Transverse colon (tissue), 4 donors: ENCODE data around the gene MRPS11. TPM values are rescaled to one million over a fixed set of nuclear protein-coding genes. Genes with fewer than 3 reads are reported as not detected.

Experiments used
- DNase-seq: peaks from one replicate; pipeline ENCODE4 v3.0.0-alpha.2; 2019
- H3K27ac ChIP-seq, 4 donors: fragments of 200-600 bp; sonication (generic); 2 replicates each; pipeline ENCODE4 v1.5.1; 2016 to 2018; ENCODE audit warnings: inconsistent platforms in 4 of 4
- H3K27me3 ChIP-seq: fragments of 200-600 bp; sonication (generic); 2 replicates; pipeline ENCODE4 v1.5.1; 2017; ENCODE audit warnings: inconsistent platforms
- H3K36me3 ChIP-seq, 4 donors: fragments of 200-600 bp; sonication (generic); 2 replicates each; pipeline ENCODE4 v1.5.1; 2017 to 2019; ENCODE audit warnings: inconsistent platforms in 4 of 4
- H3K4me1 ChIP-seq, 4 donors: fragments of 200-600 bp; sonication (generic); 2 replicates each; pipeline ENCODE4 v1.5.1; 2017 to 2020; ENCODE audit warnings: inconsistent platforms in 4 of 4
- H3K4me3 ChIP-seq, 4 donors: fragments of 200-600 bp; sonication (generic); 1 replicate in 1 of 4; 2 replicates in 3 of 4; pipeline versions ENCODE4 v1.5.1 to v1.6.1; 2017 to 2019; ENCODE audit warnings: inconsistent platforms in 4 of 4
- H3K9me3 ChIP-seq, 2 donors: fragments of 200-600 bp; sonication (generic); 2 replicates each; pipeline ENCODE4 v1.5.1; 2017 to 2019; ENCODE audit warnings: inconsistent platforms in 2 of 2
- CTCF ChIP-seq, 5 experiments: fragments of 200-600 bp in 3 of 5; fragments of 450-650 bp in 2 of 5; sonication (generic) in 3 of 5; IDR thresholded peaks; 1 replicate in 2 of 5; 2 replicates in 3 of 5; pipeline ENCODE4 v1.5.1; 2016 to 2017; ENCODE audit warnings: antibody characterized with exemption in 5 of 5, inconsistent platforms in 3 of 5, mild to moderate bottlenecking in 2 of 5, moderate library complexity in 1 of 5
- EP300 ChIP-seq: sonication (generic); formaldehyde crosslinking; IDR thresholded peaks from one replicate; pipeline ENCODE4 v1.6.1; 2017; ENCODE audit warnings: antibody characterized with exemption, low read depth
- POLR2A ChIP-seq: fragments of 450-650 bp; IDR thresholded peaks from one replicate; pipeline ENCODE4 v1.6.1; 2016; ENCODE audit warnings: antibody characterized with exemption, mild to moderate bottlenecking, moderate library complexity
- POLR2AphosphoS5 ChIP-seq, 3 donors: sonication (generic); formaldehyde crosslinking; IDR thresholded peaks; one replicate each; pipeline ENCODE4 v1.6.1; 2016; ENCODE audit warnings: antibody characterized with exemption in 3 of 3
- WGBS, 2 donors: methylation state at CpG; one replicate each; pipeline ENCODE4 v1.1.5; 2018; ENCODE audit warnings: low coverage in 1 of 2; 5-methylcytosine and 5-hydroxymethylcytosine counted together
- in situ Hi-C, 4 donors: fragments of 200-750 bp; cut with MboI; loops; one replicate each; pipeline versions ENCODE4 v1.15.0 to v1.15.1; 2017; ENCODE audit warnings: low sequenced_read_pairs in 3 of 4, low pct_ligation_motif_present in 1 of 4, low pct_unique_long_range_greater_than_20kb in 1 of 4
- intact Hi-C: fragments of 100-400 bp; cut with DNase I; formaldehyde crosslinking; loops from one replicate; pipeline ENCODE4 v1.15.1; 2023; ENCODE audit warnings: low total_unique reads
- total RNA-seq, 4 donors: library from RNA; depleted of rRNA; stranded (reverse); fragments of >200 nt; gene quantifications; one replicate each; pipeline ENCODE4 v1.1.0, GENCODE V29; 2016

Gene MRPS11
- total RNA-seq, 4 donors from 2014 or later = 19.5 to 52.8 (median 39.4) TPM

- 72 to 100% methylated on average over 1 to 3 of the region's 3 CpGs for WGBS, 2 donors
- no peak for DNase-seq
- Histone ChIP-seq H3K36me3 (no peaks in the 10 kb centered on the region), H3K9me3 (no peaks in the 10 kb centered on the region), H3K4me3 (no peak overlapping the region), H3K4me1 (no peaks in the 10 kb centered on the region), H3K27me3 (no peaks in the 10 kb centered on the region), H3K27ac (no peak overlapping the region)
- intact Hi-C loops (no loop called here), in situ Hi-C loops (loop anchor here in 2 of 4 donors (25.0 kb wide), 1 partner anchor 113 kb away; the partner anchor contains the start of gene AEN (in 2 of the 2))
- TF ChIP-seq POLR2A (no peak), EP300 (no peak), POLR2AphosphoS5 (IDR thresholded peaks at IDR 0.05) (no peak), CTCF (IDR thresholded peaks at IDR 0.05) (no peak)
These were observed 31.5 kb downstream of the MRPS11 start for GRCh38 chr15:88498996-88499395.

GRCh38 chr15:88504445-88504844 is 36.9 kb downstream of the MRPS11 start:
- Histone ChIP-seq H3K36me3 (no peaks in the 10 kb centered on the region), H3K27me3 (no peaks in the 10 kb centered on the region), H3K4me3 (no peak overlapping the region), H3K27ac (no peak overlapping the region), H3K9me3 (no peaks in the 10 kb centered on the region), H3K4me1 (no peaks in the 10 kb centered on the region)
- 76% methylated on average over 1 of the region's 1 CpG; no CpG with 5 or more reads in 1 of the 2 donors for WGBS, 2 donors
- in situ Hi-C loops (no loop called here), intact Hi-C loops (no loop called here)
- DNase-seq = no peak
- no peak for TF ChIP-seq CTCF (IDR thresholded peaks at IDR 0.05)
- TF ChIP-seq EP300 = no peak
- no peak for TF ChIP-seq POLR2A
- no peak for TF ChIP-seq POLR2AphosphoS5 (IDR thresholded peaks at IDR 0.05)

GRCh38 chr15:88505721-88506120 is 38.2 kb downstream of the MRPS11 start:
- no peaks in the 10 kb centered on the region for H3K9me3 ChIP-seq
- no peaks in the 10 kb centered on the region for H3K36me3 ChIP-seq
- no peak overlapping the region for H3K4me3 ChIP-seq
- TF ChIP-seq POLR2AphosphoS5 (IDR thresholded peaks at IDR 0.05) (no peak), CTCF (IDR thresholded peaks at IDR 0.05) (no peak), POLR2A (no peak), EP300 (no peak)
- in situ Hi-C loops (no loop called here), intact Hi-C loops (no loop called here)
- no peak for DNase-seq
- no peak overlapping the region for H3K27ac ChIP-seq
- no peaks in the 10 kb centered on the region for H3K27me3 ChIP-seq
- no peaks in the 10 kb centered on the region for H3K4me1 ChIP-seq
- 92% methylated on average over 2 of the region's 2 CpGs for WGBS, 2 donors

GRCh38 chr15:88506628-88507027 is 39.1 kb downstream of the MRPS11 start:
- intact Hi-C loops (no loop called here), in situ Hi-C loops (no loop called here)
- Histone ChIP-seq H3K27ac (no peak overlapping the region), H3K36me3 (no peaks in the 10 kb centered on the region), H3K27me3 (no peaks in the 10 kb centered on the region), H3K9me3 (no peaks in the 10 kb centered on the region), H3K4me1 (no peaks in the 10 kb centered on the region), H3K4me3 (no peak overlapping the region)
- TF ChIP-seq EP300 (no peak), CTCF (IDR thresholded peaks at IDR 0.05) (no peak), POLR2AphosphoS5 (IDR thresholded peaks at IDR 0.05) (no peak), POLR2A (no peak)
- DNase-seq = no peak
